GM11168 (cell line): Measurements from ENCODE around the gene PRRC2A.

Source experiments
- in situ Hi-C: fragments of 300-500 bp; cut with MboI; formaldehyde crosslinking; loops from one replicate; pipeline ENCODE4 v1.12.0; 2022; ENCODE audit warnings: low sequenced_read_pairs; ENCODE audit not compliant: unreplicated experiment

Gene PRRC2A

DNA sequence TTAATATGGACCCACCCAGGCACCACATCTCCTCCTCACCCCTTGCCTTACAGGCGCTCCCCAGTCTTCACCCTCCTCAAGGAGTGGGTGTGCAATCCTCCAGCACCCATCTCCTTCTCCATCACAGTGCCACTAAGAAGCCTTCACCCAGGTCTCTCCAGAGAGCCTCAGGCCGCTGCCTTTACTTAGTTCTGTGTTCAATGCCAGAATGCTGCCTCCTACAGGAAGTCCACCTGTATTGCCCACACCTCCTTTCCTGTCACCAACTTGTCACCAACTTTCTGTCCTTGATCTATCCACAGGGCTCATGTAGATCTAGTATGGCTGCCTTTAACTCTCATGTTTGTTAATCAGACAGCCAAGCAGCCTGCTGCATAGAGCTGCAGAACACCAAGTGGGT is 35.0 kb upstream of the PRRC2A start:
- in situ Hi-C loops: no loop called here

DNA sequence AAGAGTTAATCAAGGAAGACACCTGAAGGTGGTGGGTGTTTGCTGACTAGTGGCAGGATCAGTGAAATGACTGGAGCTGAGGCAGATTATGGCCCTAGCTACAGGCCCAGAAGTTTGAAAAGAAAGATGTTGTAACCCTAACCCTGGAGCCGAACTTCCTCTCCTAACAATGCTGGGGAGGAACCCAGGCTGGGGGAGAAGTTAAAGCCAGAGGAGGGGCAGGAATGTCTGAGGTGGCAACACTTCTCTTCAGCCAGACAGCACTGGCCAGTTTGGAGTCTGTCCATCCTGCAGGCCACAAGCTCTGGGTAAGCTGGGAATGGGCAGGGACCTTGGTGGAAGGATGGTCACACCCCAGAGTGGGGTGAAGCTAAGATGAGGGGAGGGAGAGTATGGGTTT is 34.5 kb upstream of the PRRC2A start, which contains the start of gene LST1:
Gene LST1, plus strand, starts transcription at position 270 of the 400 bp plus-strand sequence. CDS start 1,023 bp downstream, outside the sequence.
- in situ Hi-C loops: no loop called here

DNA sequence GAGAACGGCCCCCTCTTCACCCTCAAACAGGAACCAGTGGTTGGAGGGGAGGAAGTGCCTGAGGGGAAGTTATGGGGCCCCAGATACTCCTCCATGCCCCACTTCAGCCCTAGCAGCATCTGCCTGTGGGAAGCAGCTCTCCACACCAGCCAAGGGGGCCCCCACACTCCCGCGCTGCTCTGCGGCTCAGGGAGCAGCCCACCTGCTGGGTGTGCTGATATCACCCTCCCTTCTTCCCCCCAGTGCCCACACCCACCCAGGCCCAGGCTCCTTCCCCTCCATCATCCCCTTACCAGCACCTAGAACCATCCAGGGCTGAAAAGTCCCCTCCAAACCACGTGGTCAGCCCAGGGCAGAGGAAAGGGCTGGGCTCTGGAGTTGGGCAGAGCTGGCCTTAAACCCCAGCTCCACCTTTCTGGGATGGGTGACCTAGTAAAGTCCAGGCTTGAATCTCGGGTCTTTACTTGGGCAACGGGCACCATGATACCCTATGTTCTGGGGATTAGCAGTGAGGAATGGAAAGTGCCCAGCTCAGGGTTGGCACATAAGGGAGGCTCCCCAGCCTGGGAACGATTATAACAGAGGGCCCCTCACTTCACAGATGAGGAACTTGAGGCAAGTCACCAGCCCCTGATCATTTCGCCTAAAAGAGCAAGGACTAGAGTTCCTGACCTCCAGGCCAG is 33.8 kb upstream of the PRRC2A start:
- in situ Hi-C loops: no loop called here

DNA sequence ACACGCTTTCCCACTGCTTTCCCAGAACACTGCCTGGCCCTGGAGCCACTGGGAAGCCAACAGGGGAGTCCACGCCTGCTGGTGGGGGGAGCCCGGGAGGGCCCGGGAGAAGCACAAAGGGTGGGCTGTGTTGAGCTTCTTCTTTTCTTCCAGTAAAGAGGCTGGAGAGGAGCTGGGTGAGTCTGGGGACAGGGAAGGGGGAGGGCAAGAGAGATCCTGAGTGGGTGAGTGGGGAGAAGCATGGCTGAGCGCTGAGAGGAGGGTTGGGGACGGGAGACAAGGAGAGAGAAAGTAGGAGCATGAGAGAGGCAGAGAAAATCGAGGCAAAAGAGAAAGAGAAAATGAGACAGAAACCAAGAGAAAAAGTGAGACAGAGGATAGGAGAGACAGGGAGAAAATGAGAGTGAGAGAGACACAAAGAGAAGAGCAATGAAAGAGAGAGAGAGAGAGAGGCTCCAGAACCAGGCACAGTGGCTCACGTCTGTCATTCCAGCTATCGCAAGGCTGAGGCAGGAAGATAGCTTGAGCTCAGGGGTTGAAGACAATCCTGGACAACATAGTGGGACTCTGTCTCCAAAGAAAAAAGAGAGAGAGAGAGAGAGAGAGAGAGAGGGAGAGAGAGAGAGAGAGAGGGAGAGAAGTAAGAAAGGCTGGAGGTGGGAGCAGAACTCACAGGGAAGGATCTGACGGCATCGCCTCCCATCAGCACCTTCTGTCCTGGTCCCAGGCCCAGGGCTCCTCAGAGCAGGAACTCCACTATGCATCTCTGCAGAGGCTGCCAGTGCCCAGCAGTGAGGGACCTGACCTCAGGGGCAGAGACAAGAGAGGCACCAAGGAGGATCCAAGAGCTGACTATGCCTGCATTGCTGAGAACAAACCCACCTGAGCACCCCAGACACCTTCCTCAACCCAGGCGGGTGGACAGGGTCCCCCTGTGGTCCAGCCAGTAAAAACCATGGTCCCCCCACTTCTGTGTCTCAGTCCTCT is 32.4 kb upstream of the PRRC2A start:
- in situ Hi-C loops: no loop called here

DNA sequence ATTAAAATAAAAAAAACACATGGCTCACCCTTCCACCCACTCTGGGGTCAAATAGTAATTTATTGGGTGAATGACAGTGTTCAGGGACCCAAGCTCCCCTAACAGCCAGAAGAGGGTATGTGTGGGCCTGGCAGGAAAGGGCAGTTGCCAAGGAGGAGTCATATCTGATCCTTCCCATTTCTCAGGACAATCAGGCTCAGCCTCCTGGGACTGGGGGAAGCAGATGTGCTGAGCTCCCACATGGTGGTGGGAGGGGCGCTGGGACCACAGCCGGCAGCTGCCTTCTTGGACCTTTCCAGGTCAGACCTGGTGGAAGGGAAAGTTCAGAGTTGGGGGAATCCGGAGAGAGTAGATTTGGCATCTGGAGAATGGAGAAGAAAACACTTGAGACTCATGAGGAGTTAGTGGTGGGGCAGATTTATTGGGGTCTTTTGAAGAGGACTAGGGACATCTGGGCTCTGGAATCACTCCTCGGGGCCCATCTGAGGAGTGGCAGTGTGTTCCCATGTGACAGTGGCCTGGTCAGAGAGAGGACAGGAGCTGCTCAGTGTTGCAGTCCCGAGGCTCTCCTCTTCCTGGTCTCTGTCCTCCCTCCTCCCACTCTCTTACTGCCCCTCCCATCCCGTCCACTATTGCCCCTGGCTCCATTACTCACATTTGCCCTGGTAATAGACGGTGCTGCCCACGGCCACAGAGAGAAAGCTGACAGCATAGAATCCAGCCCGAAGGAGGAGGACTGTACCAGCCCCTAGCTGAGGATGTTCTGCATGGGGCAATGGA is 31.5 kb upstream of the PRRC2A start:
- in situ Hi-C loops: no loop called here

GRCh38 chr6:31590691-31591090 is 29.8 kb upstream of the PRRC2A start:
- in situ Hi-C loops: loop anchor here (5.0 kb wide), 1 partner anchor 43 kb away; the partner anchor contains the start of genes ATP6V1G2 and NFKBIL1

DNA sequence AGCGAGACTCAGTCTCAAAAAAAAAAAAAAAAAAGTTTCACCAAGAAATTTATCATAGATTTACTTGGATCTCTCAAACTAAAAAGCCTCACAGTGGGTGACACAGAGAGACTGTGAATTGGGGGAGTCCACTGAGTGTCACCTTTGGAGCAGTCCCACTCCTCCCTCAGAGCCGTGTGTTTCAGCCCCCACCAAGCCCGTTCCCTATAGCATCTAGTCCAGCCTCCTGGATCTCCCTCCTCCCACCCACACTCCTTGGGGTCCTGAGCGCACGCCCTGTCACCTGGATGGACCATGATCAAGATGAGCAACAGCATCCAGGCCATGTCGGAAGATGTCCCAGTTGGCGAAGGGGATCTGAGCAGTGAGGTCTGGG is 28.1 kb upstream of the PRRC2A start:
- in situ Hi-C loops: loop anchor here (5.0 kb wide), 1 partner anchor 45 kb away; the partner anchor contains the start of genes ATP6V1G2 and NFKBIL1

- in situ Hi-C loops: loop anchor here (5.0 kb wide), 1 partner anchor 105 kb away; no protein-coding TSS in a partner anchor
Measured at GRCh38 chr6:31597006-31597405, 23.5 kb upstream of the PRRC2A start.

DNA sequence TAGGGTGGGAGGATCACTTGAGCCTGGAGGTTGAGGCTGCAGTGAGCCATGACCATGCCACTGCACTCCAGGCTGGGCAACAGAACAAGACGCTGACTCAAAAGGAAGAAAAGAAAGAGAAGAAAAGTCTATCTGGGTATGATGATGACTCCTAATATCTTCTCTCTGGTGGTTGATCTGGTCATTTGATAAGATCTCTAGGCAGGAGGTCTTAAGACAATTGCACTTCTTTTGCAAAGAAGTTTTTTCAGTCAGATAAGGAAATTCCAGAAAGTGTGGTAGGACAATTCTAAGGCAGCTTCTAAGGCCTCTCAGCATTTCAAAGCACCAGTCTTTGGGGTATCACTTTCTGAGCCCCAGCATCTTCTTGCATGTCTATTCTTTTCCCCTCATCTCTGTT is 13.2 kb upstream of the PRRC2A start:
- in situ Hi-C loops: no loop called here

DNA sequence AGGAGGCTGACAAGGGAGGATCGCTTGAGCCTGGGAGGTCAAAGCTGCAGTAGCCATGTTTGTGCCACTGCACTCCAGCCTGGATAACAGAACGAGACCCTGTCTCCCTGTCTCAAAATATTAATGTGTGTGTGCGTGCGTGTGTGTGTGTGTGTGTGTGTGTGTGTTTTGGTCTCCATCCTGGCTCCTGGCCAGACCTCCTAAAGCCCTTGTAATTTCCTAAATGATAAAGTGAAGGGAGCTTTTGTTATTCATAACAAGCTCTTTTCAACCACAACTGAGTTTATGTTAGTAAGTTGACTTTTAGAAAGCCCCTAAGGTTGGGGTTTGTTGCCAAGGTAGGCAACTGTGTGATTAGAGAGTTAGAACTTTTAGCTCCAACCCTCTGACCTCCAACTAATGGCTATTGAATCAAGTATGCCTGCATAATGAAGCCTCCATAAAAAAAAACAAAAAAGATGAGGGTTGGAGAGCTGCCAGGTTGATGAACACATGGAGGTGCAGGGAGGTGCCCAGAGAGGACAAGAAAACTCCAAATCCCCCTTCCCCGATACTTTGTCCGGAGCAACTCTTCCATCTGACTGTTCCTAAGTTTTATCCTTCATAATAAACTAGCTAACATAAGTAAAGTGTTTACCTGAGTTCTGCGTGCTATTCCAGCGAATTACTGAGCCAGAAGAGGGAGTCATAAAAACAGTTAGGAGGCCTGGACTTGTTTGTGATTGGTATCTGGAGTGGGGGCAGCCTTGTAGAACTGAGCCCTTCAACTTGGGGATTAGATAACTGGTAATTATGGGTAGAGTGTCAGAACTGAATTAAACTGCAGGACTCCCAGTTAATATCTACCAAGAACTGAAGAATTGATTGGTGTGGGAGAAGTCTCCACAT is 10.8 kb upstream of the PRRC2A start:
- in situ Hi-C loops: no loop called here

GRCh38 chr6:31610968-31611367 is 9.5 kb upstream of the PRRC2A start:
- in situ Hi-C loops: no loop called here

DNA sequence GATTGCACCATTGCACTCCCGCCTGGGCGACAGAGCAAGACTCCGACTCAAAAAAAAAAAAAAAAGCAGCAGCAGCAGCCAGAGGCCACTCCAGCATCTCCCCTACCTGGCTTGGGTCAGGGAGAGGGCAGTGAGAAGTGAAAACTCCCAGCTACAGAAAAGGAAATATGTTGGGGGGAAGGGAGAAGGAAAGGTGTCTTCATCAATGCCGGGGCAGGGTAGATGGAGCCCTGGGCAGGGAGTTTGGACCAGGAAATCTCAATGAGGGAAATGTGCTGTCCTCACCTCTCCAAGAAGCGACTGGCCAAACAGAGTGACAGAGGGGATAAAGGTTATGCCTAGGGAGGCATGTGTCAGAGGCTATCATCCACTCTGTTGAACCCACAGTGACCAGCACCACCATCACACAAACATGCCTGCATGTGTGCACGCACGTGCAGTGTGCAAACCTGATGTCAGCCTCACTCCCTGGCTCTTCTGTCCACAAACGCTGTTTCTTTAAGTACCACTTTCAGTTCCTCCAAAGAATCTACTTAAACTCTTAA is 6.4 kb upstream of the PRRC2A start:
- in situ Hi-C loops: no loop called here

DNA sequence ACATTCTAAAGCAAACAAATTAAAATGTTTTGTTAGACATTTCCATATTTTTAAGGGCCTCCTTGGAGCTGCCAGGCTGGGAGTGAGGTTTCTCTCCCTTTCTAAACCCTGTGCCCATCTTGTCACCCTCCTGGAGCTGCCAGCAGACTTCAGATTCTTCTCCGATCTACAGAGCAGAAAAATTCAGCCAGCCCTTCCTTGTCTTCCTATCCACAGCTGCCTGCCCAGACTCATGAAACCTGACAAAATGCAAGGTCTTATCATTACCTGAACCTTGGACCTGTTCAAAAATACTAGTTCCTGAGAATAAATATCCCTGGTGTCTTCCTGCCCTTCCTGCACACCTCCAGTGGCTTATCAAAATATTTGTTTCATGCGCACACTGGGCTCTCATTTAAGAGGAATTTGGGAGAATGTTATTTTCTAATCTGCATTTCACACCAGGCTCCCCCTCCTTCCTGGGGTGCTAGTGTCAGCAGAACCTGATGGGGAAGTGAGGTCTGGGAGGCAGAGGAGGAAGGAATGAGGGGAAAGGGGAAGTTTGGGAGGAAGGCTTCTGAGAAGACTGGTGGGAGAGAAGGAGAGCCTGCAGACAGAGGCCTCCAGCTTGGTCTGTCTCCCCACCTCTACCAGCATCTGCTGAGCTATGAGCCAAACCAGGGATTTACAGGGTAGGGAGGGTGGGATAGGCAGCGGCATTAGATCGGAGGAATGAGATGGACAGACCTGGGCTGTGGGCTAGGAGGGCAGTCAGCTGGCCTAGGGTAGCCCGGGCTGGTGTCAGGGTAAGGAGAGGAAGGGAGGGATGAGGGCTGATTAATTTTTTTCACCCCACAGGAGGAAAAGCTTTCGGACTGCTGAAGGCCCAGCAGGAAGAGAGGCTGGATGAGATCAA is 5.6 kb upstream of the PRRC2A start, which contains the start of gene AIF1:
Gene AIF1, plus strand, starts transcription at position 551 of the 895 bp plus-strand sequence. Its CDS starts 96 bp downstream, at position 647.
- in situ Hi-C loops: no loop called here

GRCh38 chr6:31615748-31616147 is 4.8 kb upstream of the PRRC2A start:
- in situ Hi-C loops: no loop called here

GRCh38 chr6:31617010-31617409 is 3.5 kb upstream of the PRRC2A start:
- in situ Hi-C loops: no loop called here

- in situ Hi-C loops: no loop called here
Measured at GRCh38 chr6:31619805-31620585, 520 bp upstream of the PRRC2A start.

DNA sequence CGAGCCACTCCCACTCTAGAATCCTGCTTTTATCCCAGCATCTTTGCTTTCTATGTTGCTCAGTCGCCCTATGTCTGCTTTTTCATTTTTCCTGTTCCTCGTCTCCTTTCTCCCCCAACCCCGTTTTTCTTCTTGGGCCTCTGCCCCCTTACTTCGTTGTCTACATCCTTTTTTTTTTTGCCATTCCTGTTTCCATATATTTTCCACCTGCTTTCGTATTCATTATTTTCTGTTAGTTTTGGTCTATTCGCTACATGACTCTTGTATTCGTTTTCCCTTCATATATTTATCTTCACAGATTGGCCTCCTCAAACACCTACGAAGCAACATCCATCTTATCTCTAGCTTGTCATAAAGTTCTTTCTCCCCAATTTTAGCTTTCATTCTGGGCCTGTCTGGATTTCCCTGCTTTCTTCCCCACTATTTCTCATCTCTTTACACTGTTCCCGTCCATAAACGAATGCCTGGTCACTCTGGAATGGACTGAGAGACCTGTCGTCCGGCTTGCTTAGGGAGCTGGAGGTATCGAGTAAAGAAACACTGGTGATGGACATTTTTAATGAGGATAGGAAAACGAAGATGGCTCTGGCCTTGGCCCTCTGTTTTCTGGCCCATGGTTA is 915 bp downstream of the PRRC2A start:
- in situ Hi-C loops: no loop called here
